HepG2 (cell line): ENCODE results near the gene NME1. TPM values are rescaled to one million over a fixed set of nuclear protein-coding genes. Genes with fewer than 3 reads are reported as not detected.

Source experiments
- CAMTA2 ChIP-seq: sonication (generic); formaldehyde crosslinking; IDR thresholded peaks from 2 replicates; pipeline ENCODE4 v1.4.0; 2020; ENCODE audit warnings: mild to moderate bottlenecking, missing genetic modification reagents, borderline replicate concordance
- CBX2 ChIP-seq, 2 experiments: fragments of 200-600 bp in 1 of 2; sonication (generic); formaldehyde crosslinking in 1 of 2; IDR thresholded peaks; 2 replicates each; pipeline versions ENCODE4 v1.7.0 to v1.8.1; 2018 to 2022; ENCODE audit warnings: low read depth in 2 of 2, low read length in 1 of 2, mild to moderate bottlenecking in 1 of 2, missing genetic modification reagents in 1 of 2
- DMAP1 ChIP-seq: IDR thresholded peaks from 2 replicates; pipeline ENCODE4 v1.6.1; 2016
- GLI4 ChIP-seq: sonication (generic); formaldehyde crosslinking; IDR thresholded peaks from 2 replicates; pipeline ENCODE4 v1.5.1; 2020; ENCODE audit warnings: missing genetic modification reagents, mild to moderate bottlenecking, moderate library complexity, borderline replicate concordance
- HNRNPUL1 ChIP-seq: fragments of 200-400 bp; formaldehyde crosslinking; IDR thresholded peaks from 2 replicates; pipeline ENCODE4 v1.6.1; 2017; ENCODE audit warnings: low read depth, mild to moderate bottlenecking, low read length, moderate library complexity
- HOXA7 ChIP-seq: sonication (generic); formaldehyde crosslinking; IDR thresholded peaks from 2 replicates; pipeline ENCODE4 v1.8.1; 2022; ENCODE audit warnings: mild to moderate bottlenecking, missing genetic modification reagents, moderate library complexity
- SMARCE1 ChIP-seq: fragments of 450-650 bp; IDR thresholded peaks from 2 replicates; pipeline ENCODE4 v1.6.1; 2017; ENCODE audit warnings: borderline replicate concordance
- ZBTB1 ChIP-seq: sonication (generic); formaldehyde crosslinking; IDR thresholded peaks from 2 replicates; pipeline ENCODE4 v1.4.0; 2020; ENCODE audit warnings: missing genetic modification reagents, borderline replicate concordance
- ZBTB49 ChIP-seq: sonication (generic); formaldehyde crosslinking; IDR thresholded peaks from 2 replicates; pipeline ENCODE4 v1.4.0; 2020; ENCODE audit warnings: missing genetic modification reagents, borderline replicate concordance
- ZBTB8A ChIP-seq: sonication (generic); formaldehyde crosslinking; IDR thresholded peaks from 2 replicates; pipeline ENCODE4 v1.4.0; 2020; ENCODE audit warnings: mild to moderate bottlenecking, low read depth, missing genetic modification reagents, borderline replicate concordance
- ZFP36L2 ChIP-seq: sonication (generic); formaldehyde crosslinking; IDR thresholded peaks from 2 replicates; pipeline ENCODE4 v1.4.0; 2020; ENCODE audit warnings: missing genetic modification reagents
- ZNF326 ChIP-seq: sonication (generic); formaldehyde crosslinking; IDR thresholded peaks from 2 replicates; pipeline ENCODE4 v1.4.0; 2020; ENCODE audit warnings: missing genetic modification reagents, borderline replicate concordance
- ZNF503 ChIP-seq: sonication (generic); formaldehyde crosslinking; IDR thresholded peaks from 2 replicates; pipeline ENCODE4 v1.4.0; 2020; ENCODE audit warnings: missing genetic modification reagents
- ZNF564 ChIP-seq: sonication (generic); formaldehyde crosslinking; IDR thresholded peaks from 2 replicates; pipeline ENCODE4 v1.8.1; 2023; ENCODE audit warnings: mild to moderate bottlenecking, missing genetic modification reagents
- ZNF709 ChIP-seq: sonication (generic); formaldehyde crosslinking; IDR thresholded peaks from 2 replicates; pipeline ENCODE4 v1.5.0; 2020; ENCODE audit warnings: mild to moderate bottlenecking, missing genetic modification reagents
- ZNF772 ChIP-seq: sonication (generic); formaldehyde crosslinking; IDR thresholded peaks from 2 replicates; pipeline ENCODE4 v1.5.0; 2020; ENCODE audit warnings: mild to moderate bottlenecking, missing genetic modification reagents
- polyA plus RNA-seq, 8 experiments: library from polyadenylated mRNA; depleted of rRNA in 3 of 8; stranded (reverse) in 7 of 8; unstranded in 1 of 8; fragments of >200 nt; fragmentation: Illumina TruSeq in 4 of 8; extraction: Trizol in 4 of 8; gene quantifications; 2 replicates each; pipeline versions ENCODE4 v1.2.1 to v1.2.3, GENCODE V29; 2011 to 2016; ENCODE audit warnings: low read depth in 4 of 8, missing spikeins in 1 of 8, mixed read lengths in 1 of 8; ENCODE audit not compliant: insufficient read depth in 1 of 8
- total RNA-seq, 5 experiments: library from RNA; depleted of rRNA; stranded (reverse); fragments of >200 nt; fragmentation: Illumina TruSeq; extraction: Trizol; gene quantifications; 2 replicates each; pipeline ENCODE4 v1.2.3, GENCODE V29; 2016; ENCODE audit warnings: low read depth in 1 of 5
- TF ChIP-seq, protein P1 (sequence below): IDR thresholded peaks from 2 replicates; pipeline ENCODE4 v1.6.1; 2012; ENCODE audit warnings: low read depth, low read length, improper control_type of control experiment
- TF ChIP-seq, protein P2 (sequence below): sonication (generic); formaldehyde crosslinking; IDR thresholded peaks from 2 replicates; pipeline ENCODE4 v1.8.1; 2022; ENCODE audit warnings: mild to moderate bottlenecking, missing genetic modification reagents
- TF ChIP-seq, protein P3 (sequence below): sonication (generic); formaldehyde crosslinking; IDR thresholded peaks from 2 replicates; pipeline ENCODE4 v1.8.1; 2023; ENCODE audit warnings: missing genetic modification reagents, mild to moderate bottlenecking, borderline replicate concordance
- TF ChIP-seq, protein P4 (sequence below): sonication (generic); formaldehyde crosslinking; IDR thresholded peaks from 2 replicates; pipeline ENCODE4 v1.5.0; 2020; ENCODE audit warnings: missing genetic modification reagents

NME1 gene
- total and polyA plus RNA-seq, 2 of the 13 experiments (the other 11 are each of a cell fraction or from before 2014, with no cell fraction given): 295 to 516 TPM

DNA sequence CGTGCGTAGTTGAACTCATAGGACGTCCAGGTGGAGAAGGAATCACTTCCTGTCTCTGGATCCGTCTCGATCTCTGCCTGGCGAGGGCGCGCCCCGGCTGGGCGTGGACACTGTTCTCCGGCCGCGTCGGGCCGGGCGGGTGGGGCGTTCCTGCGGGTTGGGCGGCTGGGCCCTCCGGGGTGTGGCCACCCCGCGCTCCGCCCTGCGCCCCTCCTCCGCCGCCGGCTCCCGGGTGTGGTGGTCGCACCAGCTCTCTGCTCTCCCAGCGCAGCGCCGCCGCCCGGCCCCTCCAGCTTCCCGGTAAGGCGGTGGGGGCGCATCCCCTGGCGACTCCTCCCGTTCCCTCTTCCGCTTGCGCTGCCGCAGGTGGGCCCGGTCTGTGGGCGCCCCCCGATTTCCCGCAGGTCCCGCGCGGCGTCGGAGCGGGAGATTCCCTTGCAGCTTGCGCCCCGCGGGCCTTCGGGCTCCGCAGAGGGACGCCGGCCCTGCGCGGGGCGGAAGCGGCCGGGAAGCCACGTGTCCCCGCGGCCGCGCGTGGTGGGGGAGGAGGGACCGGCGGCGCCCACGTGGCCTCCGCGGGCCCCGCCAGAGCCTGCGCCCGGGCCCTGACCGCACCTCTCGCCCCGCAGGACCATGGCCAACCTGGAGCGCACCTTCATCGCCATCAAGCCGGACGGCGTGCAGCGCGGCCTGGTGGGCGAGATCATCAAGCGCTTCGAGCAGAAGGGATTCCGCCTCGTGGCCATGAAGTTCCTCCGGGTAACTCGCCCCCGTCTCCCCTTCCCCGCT is 13.0 kb downstream of the NME1 start, which contains the start of gene NME2 (continued):
- TF ChIP-seq HOXA7 (CRISPR knock-in tag): no peak
- no peak for TF ChIP-seq CBX2 (IDR thresholded peaks at IDR 0.05; ENCODE audit: low read depth, low read length)
- 0 out of 2 replicates have a peak, but pooled peaks have one; percentile 70 for TF ChIP-seq CBX2 (CRISPR knock-in tag; IDR thresholded peaks at IDR 0.05; ENCODE audit: low read depth)
- TF ChIP-seq ZFP36L2 (CRISPR knock-in tag): no peak
- no peak for TF ChIP-seq ZNF326 (CRISPR knock-in tag)
- 0 out of 2 replicates have a peak, but pooled peaks have one; percentile 86 for TF ChIP-seq ZNF564
- TF ChIP-seq, protein P1, sequence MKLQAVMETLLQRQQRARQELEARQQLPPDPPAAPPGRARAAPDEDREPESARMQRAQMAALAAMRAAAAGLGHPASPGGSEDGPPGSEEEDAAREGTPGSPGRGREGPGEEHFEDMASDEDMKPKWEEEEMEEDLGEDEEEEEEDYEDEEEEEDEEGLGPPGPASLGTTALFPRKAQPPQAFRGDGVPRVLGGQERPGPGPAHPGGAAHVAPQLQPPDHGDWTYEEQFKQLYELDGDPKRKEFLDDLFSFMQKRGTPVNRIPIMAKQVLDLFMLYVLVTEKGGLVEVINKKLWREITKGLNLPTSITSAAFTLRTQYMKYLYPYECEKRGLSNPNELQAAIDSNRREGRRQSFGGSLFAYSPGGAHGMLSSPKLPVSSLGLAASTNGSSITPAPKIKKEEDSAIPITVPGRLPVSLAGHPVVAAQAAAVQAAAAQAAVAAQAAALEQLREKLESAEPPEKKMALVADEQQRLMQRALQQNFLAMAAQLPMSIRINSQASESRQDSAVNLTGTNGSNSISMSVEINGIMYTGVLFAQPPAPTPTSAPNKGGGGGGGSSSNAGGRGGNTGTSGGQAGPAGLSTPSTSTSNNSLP: no peak
- TF ChIP-seq CAMTA2 (CRISPR knock-in tag): no peak
- TF ChIP-seq DMAP1 (CRISPR knock-in tag): peak; percentile 86
- TF ChIP-seq ZNF772 (CRISPR knock-in tag): peak; percentile 80; the same call in 1 of the 2 replicates
- TF ChIP-seq SMARCE1: no peak
- no peak for TF ChIP-seq HNRNPUL1
- no peak; the same call in 1 of the 2 replicates for TF ChIP-seq ZNF503
- TF ChIP-seq ZBTB8A (CRISPR knock-in tag): no peak
- TF ChIP-seq, protein P2, sequence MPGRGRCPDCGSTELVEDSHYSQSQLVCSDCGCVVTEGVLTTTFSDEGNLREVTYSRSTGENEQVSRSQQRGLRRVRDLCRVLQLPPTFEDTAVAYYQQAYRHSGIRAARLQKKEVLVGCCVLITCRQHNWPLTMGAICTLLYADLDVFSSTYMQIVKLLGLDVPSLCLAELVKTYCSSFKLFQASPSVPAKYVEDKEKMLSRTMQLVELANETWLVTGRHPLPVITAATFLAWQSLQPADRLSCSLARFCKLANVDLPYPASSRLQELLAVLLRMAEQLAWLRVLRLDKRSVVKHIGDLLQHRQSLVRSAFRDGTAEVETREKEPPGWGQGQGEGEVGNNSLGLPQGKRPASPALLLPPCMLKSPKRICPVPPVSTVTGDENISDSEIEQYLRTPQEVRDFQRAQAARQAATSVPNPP: peak; percentile 43; the same call in 1 of the 2 replicates
- no peak for TF ChIP-seq ZNF709 (CRISPR knock-in tag)
- no peak for TF ChIP-seq ZBTB1 (CRISPR knock-in tag)
- 0 out of 2 replicates have a peak, but pooled peaks have one; percentile 34 for TF ChIP-seq GLI4 (CRISPR knock-in tag)
- TF ChIP-seq, protein P3, sequence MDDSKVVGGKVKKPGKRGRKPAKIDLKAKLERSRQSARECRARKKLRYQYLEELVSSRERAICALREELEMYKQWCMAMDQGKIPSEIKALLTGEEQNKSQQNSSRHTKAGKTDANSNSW (CRISPR knock-in tag): no peak
- TF ChIP-seq ZBTB49 (CRISPR knock-in tag): no peak
- TF ChIP-seq, protein P4, sequence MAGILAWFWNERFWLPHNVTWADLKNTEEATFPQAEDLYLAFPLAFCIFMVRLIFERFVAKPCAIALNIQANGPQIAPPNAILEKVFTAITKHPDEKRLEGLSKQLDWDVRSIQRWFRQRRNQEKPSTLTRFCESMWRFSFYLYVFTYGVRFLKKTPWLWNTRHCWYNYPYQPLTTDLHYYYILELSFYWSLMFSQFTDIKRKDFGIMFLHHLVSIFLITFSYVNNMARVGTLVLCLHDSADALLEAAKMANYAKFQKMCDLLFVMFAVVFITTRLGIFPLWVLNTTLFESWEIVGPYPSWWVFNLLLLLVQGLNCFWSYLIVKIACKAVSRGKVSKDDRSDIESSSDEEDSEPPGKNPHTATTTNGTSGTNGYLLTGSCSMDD (CRISPR knock-in tag): no peak
